Gastroesophageal sphincter (tissue), 3 donors: ENCODE results near the gene DNAJB6.

ENCODE experiments used
- EP300 ChIP-seq: sonication (generic); formaldehyde crosslinking; IDR thresholded peaks from one replicate; pipeline ENCODE4 v1.6.1; 2017; ENCODE audit warnings: antibody characterized with exemption, mild to moderate bottlenecking
- POLR2A ChIP-seq, 2 donors: fragments of 450-650 bp; IDR thresholded peaks; one replicate each; pipeline ENCODE4 v1.6.1; 2017; ENCODE audit warnings: antibody characterized with exemption in 2 of 2, mild to moderate bottlenecking in 2 of 2, moderate library complexity in 1 of 2
- POLR2AphosphoS5 ChIP-seq: sonication (generic); formaldehyde crosslinking; IDR thresholded peaks from one replicate; pipeline ENCODE4 v1.6.1; 2017; ENCODE audit warnings: antibody characterized with exemption
- TF ChIP-seq, protein P1 (sequence below), 4 experiments: fragments of 200-600 bp in 2 of 4; fragments of 450-650 bp in 2 of 4; sonication (generic) in 1 of 4; IDR thresholded peaks; one replicate each; pipeline ENCODE4 v1.5.1; 2017 to 2019; ENCODE audit warnings: antibody characterized with exemption in 4 of 4, mild to moderate bottlenecking in 2 of 4, moderate library complexity in 2 of 4

DNA sequence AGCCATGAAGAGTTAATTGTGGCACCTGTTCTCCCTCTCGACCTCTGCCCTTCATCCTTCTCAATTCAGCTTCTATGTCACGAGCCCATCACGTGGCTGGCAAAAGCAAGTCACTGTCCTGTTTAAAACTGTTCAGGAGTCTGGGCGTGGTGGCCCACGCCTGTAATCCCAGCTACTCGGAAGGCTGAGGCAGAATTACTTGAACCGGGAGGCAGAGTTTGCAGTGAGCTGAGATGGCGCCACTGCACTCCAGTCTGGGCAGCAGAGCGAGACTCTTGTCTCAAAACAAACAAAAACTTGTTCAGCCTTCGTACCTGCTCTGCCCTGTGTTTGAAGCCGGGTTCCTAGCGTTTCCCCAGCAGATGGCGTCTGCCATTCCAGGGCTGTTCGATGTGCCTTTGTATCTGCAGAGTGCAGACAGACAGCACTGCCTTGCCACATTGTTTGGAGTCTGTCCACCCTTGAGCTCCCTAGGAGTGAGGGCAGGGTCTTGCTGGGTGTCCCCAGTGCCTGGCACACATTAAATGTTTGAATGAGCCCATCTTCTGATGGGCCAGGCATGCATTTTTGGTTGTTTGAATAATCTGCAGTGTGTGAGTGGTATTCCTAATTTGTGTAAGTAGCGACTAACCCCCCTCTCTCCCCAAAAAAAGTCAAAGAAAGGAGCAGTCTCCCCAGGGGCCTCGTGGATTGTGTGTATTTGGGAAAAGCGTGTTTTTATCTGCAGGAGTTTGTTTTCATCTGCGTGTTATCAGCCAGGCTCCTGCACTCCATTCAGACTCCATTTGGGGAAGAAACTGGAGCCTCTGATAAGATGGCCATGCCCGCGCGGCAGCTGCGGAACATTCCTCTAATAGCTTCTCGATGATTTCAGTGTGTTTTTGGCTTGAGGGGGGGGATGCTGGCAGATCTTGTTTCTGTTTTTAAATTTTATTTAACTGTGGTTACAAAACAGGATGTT, 61.2 kb downstream of the DNAJB6 start:
- TF ChIP-seq, protein P1, sequence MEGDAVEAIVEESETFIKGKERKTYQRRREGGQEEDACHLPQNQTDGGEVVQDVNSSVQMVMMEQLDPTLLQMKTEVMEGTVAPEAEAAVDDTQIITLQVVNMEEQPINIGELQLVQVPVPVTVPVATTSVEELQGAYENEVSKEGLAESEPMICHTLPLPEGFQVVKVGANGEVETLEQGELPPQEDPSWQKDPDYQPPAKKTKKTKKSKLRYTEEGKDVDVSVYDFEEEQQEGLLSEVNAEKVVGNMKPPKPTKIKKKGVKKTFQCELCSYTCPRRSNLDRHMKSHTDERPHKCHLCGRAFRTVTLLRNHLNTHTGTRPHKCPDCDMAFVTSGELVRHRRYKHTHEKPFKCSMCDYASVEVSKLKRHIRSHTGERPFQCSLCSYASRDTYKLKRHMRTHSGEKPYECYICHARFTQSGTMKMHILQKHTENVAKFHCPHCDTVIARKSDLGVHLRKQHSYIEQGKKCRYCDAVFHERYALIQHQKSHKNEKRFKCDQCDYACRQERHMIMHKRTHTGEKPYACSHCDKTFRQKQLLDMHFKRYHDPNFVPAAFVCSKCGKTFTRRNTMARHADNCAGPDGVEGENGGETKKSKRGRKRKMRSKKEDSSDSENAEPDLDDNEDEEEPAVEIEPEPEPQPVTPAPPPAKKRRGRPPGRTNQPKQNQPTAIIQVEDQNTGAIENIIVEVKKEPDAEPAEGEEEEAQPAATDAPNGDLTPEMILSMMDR (IDR thresholded peaks at IDR 0.05) = peak in 1 of 4 experiments; percentile 19
- no peak for TF ChIP-seq POLR2A (IDR thresholded peaks at IDR 0.05)
- TF ChIP-seq EP300 = no peak
- no peak for TF ChIP-seq POLR2AphosphoS5
